Smooth muscle cell (in vitro differentiated cells): ENCODE results near the gene POLR1G. TPM values are rescaled to one million over a fixed set of nuclear protein-coding genes. Genes with fewer than 3 reads are reported as not detected.
"Not testable (repeated sequence)": the region's sequence is repeated elsewhere in the genome, so short reads cannot be mapped to it uniquely, and the experiment has no call there.

Source experiments
- DNase-seq: peaks from one replicate; lab custom pipeline; 2025; ENCODE audit not compliant: unreplicated experiment; lab: John Stamatoyannopoulos, UW
- H2AFZ ChIP-seq: fragments of 200-600 bp; sonication (generic); 2 replicates; pipeline ENCODE4 v1.6.0; 2016; ENCODE audit warnings: antibody characterized with exemption, low read depth, mild to moderate bottlenecking
- H3F3A ChIP-seq: fragments of 200-600 bp; sonication (generic); 2 replicates; pipeline ENCODE4 v1.6.0; 2017; ENCODE audit warnings: antibody characterized with exemption, low read depth
- H3K27ac ChIP-seq: fragments of 200-600 bp; sonication (generic); 2 replicates; pipeline ENCODE4 v1.5.1; 2016; ENCODE audit warnings: low read depth, mild to moderate bottlenecking
- H3K27me3 ChIP-seq: fragments of 200-600 bp; sonication (generic); 2 replicates; pipeline ENCODE4 v1.6.1; 2016; ENCODE audit warnings: low read depth, mild to moderate bottlenecking
- H3K36me3 ChIP-seq: fragments of 200-600 bp; sonication (generic); 2 replicates; pipeline ENCODE4 v1.5.1; 2016; ENCODE audit warnings: low read depth
- H3K4me1 ChIP-seq: fragments of 200-600 bp; sonication (generic); 2 replicates; pipeline ENCODE4 v1.5.1; 2016; ENCODE audit warnings: low read depth
- H3K4me2 ChIP-seq: fragments of 200-600 bp; sonication (generic); 2 replicates; pipeline ENCODE4 v1.6.0; 2016; ENCODE audit warnings: mild to moderate bottlenecking
- H3K4me3 ChIP-seq: fragments of 200-600 bp; sonication (generic); 2 replicates; pipeline ENCODE4 v1.5.1; 2016; ENCODE audit warnings: mild to moderate bottlenecking
- H3K79me2 ChIP-seq: fragments of 200-600 bp; sonication (generic); 2 replicates; pipeline ENCODE4 v1.6.0; 2016; ENCODE audit warnings: low read depth, mild to moderate bottlenecking
- H3K9ac ChIP-seq: fragments of 200-600 bp; sonication (generic); 2 replicates; pipeline ENCODE4 v1.6.0; 2016; ENCODE audit warnings: low read depth
- H3K9me3 ChIP-seq: fragments of 200-600 bp; sonication (generic); replicated peaks from 2 replicates; pipeline ENCODE4 v1.5.1; 2016; ENCODE audit warnings: low read depth
- H4K20me1 ChIP-seq: fragments of 200-600 bp; sonication (generic); 2 replicates; pipeline ENCODE4 v1.6.0; 2016; ENCODE audit warnings: low read depth
- CTCF ChIP-seq: fragments of 200-600 bp; sonication (generic); IDR thresholded peaks from 2 replicates; pipeline ENCODE4 v1.5.1; 2017; ENCODE audit warnings: borderline replicate concordance, mild to moderate bottlenecking, antibody characterized with exemption; ENCODE audit not compliant: insufficient read depth, poor library complexity, severe bottlenecking
- WGBS: methylation state at CpG from one replicate; pipeline ENCODE4 v1.1.7; 2016; ENCODE audit warnings: low lambda C conversion rate; 5-methylcytosine and 5-hydroxymethylcytosine counted together
- polyA plus RNA-seq: library from polyadenylated mRNA; unstranded; fragments of >200 nt; fragmentation: Nextera tagmentation; extraction: Ambion mirVana; gene quantifications from 2 replicates; pipeline ENCODE4 v1.2.1, GENCODE V29; 2016
- total RNA-seq: library from RNA; depleted of rRNA; stranded (reverse); fragments of >200 nt; gene quantifications from 2 replicates; pipeline ENCODE4 v1.2.3, GENCODE V29; 2014

POLR1G gene
- total and polyA plus RNA-seq, 2 experiments from 2014 or later = 1.6 to 2.7 TPM

- 94% methylated on average over 8 of the region's 8 CpGs for WGBS
- not testable (repeated sequence) for H3K9me3 ChIP-seq, H4K20me1 ChIP-seq, H3K4me3 ChIP-seq, H3K36me3 ChIP-seq, DNase-seq, H2AFZ ChIP-seq, H3K27ac ChIP-seq, H3K27me3 ChIP-seq, H3K4me1 ChIP-seq, H3F3A ChIP-seq, H3K9ac ChIP-seq, H3K4me2 ChIP-seq, H3K79me2 ChIP-seq
Observed at GRCh38 chr19:45432543-45432942, 26.1 kb downstream of the POLR1G start.

- H4K20me1 ChIP-seq = no peaks in the 10 kb centered on the region
- H3K4me2 ChIP-seq = no peak overlapping the region
- no peaks in the 10 kb centered on the region for H3K4me1 ChIP-seq
- no peak overlapping the region for H3K9ac ChIP-seq
- DNase-seq = no peak
- no peaks in the 10 kb centered on the region for H3K27me3 ChIP-seq
- H2AFZ ChIP-seq = no peak overlapping the region
- H3K79me2 ChIP-seq = no peaks in the 10 kb centered on the region
- WGBS = 93% methylated on average over 3 of the region's 3 CpGs
- no peak overlapping the region for H3K27ac ChIP-seq
- no peak for TF ChIP-seq CTCF
- H3F3A ChIP-seq = peaks cover 26% of the 10 kb centered on the region
- no peaks in the 10 kb centered on the region for H3K9me3 ChIP-seq
- no peak overlapping the region for H3K4me3 ChIP-seq
- H3K36me3 ChIP-seq = no peaks in the 10 kb centered on the region
Observed at GRCh38 chr19:45437328-45437727, 30.9 kb downstream of the POLR1G start.

- H2AFZ ChIP-seq = peak overlapping the region; percentile 28
- no peaks in the 10 kb centered on the region for H3K36me3 ChIP-seq
- peak overlapping the region; percentile 86 for H3K4me3 ChIP-seq
- no peaks in the 10 kb centered on the region for H3K79me2 ChIP-seq
- WGBS = 38% methylated on average over 10 of the region's 10 CpGs
- no peak for DNase-seq
- peak overlapping the region; percentile 89 for H3K4me2 ChIP-seq
- TF ChIP-seq CTCF = no peak
- H3F3A ChIP-seq = peaks cover 26% of the 10 kb centered on the region
- no peaks in the 10 kb centered on the region for H4K20me1 ChIP-seq
- H3K9me3 ChIP-seq = no peaks in the 10 kb centered on the region
- no peaks in the 10 kb centered on the region for H3K4me1 ChIP-seq
- no peaks in the 10 kb centered on the region for H3K27me3 ChIP-seq
- peak overlapping the region; percentile 87 for H3K9ac ChIP-seq
- peak overlapping the region; percentile 87 for H3K27ac ChIP-seq
Observed at GRCh38 chr19:45439190-45439568, 32.7 kb downstream of the POLR1G start.

GRCh38 chr19:45439569-45440258 lies 33.3 kb downstream of the POLR1G start:
- Histone ChIP-seq H3F3A (peaks cover 26% of the 10 kb centered on the region), H3K27ac (peak overlapping the region; percentile 87), H2AFZ (peak overlapping the region; percentile 28), H3K36me3 (no peaks in the 10 kb centered on the region), H4K20me1 (no peaks in the 10 kb centered on the region), H3K9me3 (no peaks in the 10 kb centered on the region), H3K79me2 (no peaks in the 10 kb centered on the region), H3K4me1 (peaks cover 4% of the 10 kb centered on the region), H3K27me3 (no peaks in the 10 kb centered on the region), H3K4me2 (peak overlapping the region; percentile 89), H3K4me3 (peak overlapping the region; percentile 86), H3K9ac (peak overlapping the region; percentile 87)
- WGBS = 2% methylated on average over 58 of the region's 78 CpGs
- peak; percentile 99 for DNase-seq
- TF ChIP-seq CTCF = peak; percentile 100
